HG03095 (cell line): Measurements from ENCODE around the gene MSANTD1.

Experiments used
- ATAC-seq: cut with Tn5 transposase; IDR thresholded peaks from one replicate; pipeline ENCODE4 v1.9.1; 2021; ENCODE audit warnings: moderate library complexity; ENCODE audit not compliant: unreplicated experiment

The MSANTD1 gene

GRCh38 chr4:3248811-3249661 lies at the start of gene MSANTD1:
MSANTD1 (plus strand) TSS chr4:3249159; CDS start chr4:3249223, 64 bp downstream.
- no peak for ATAC-seq

- no peak for ATAC-seq
Measured at GRCh38 chr4:3199653-3200422, 49.1 kb upstream of the MSANTD1 start.

GRCh38 chr4:3200423-3201090 lies 48.4 kb upstream of the MSANTD1 start:
- ATAC-seq: no peak

- peak; percentile 63 for ATAC-seq
Measured at GRCh38 chr4:3201718-3202702, 46.9 kb upstream of the MSANTD1 start.

GRCh38 chr4:3202836-3203820 lies 45.8 kb upstream of the MSANTD1 start:
- ATAC-seq: no peak

GRCh38 chr4:3203971-3204431 lies 45.0 kb upstream of the MSANTD1 start:
- ATAC-seq: no peak

- no peak for ATAC-seq
Measured at GRCh38 chr4:3205995-3206394, 43.0 kb upstream of the MSANTD1 start.

- no peak for ATAC-seq
Measured at GRCh38 chr4:3206439-3207100, 42.4 kb upstream of the MSANTD1 start.

GRCh38 chr4:3207531-3208037 lies 41.4 kb upstream of the MSANTD1 start:
- no peak for ATAC-seq

- ATAC-seq: no peak
Measured at GRCh38 chr4:3208826-3209225, 40.1 kb upstream of the MSANTD1 start.

- ATAC-seq: no peak
Measured at GRCh38 chr4:3209551-3210325, 39.2 kb upstream of the MSANTD1 start.

GRCh38 chr4:3210467-3210866 lies 38.5 kb upstream of the MSANTD1 start:
- ATAC-seq: no peak

GRCh38 chr4:3211866-3212265 lies 37.1 kb upstream of the MSANTD1 start:
- ATAC-seq: no peak

GRCh38 chr4:3212391-3213105 lies 36.4 kb upstream of the MSANTD1 start:
- ATAC-seq: no peak

GRCh38 chr4:3213106-3213425 lies 35.9 kb upstream of the MSANTD1 start:
- no peak for ATAC-seq

GRCh38 chr4:3213661-3214250 lies 35.2 kb upstream of the MSANTD1 start:
- ATAC-seq: no peak

- no peak for ATAC-seq
Measured at GRCh38 chr4:3215256-3215655, 33.7 kb upstream of the MSANTD1 start.
